Measurements from ENCODE around the gene RAP1A. TPM values are rescaled to one million over a fixed set of nuclear protein-coding genes. Genes with fewer than 3 reads are reported as not detected.

Gene RAP1A
- total RNA-seq, 1 experiment from 2014 or later = 33.2 TPM

DNA sequence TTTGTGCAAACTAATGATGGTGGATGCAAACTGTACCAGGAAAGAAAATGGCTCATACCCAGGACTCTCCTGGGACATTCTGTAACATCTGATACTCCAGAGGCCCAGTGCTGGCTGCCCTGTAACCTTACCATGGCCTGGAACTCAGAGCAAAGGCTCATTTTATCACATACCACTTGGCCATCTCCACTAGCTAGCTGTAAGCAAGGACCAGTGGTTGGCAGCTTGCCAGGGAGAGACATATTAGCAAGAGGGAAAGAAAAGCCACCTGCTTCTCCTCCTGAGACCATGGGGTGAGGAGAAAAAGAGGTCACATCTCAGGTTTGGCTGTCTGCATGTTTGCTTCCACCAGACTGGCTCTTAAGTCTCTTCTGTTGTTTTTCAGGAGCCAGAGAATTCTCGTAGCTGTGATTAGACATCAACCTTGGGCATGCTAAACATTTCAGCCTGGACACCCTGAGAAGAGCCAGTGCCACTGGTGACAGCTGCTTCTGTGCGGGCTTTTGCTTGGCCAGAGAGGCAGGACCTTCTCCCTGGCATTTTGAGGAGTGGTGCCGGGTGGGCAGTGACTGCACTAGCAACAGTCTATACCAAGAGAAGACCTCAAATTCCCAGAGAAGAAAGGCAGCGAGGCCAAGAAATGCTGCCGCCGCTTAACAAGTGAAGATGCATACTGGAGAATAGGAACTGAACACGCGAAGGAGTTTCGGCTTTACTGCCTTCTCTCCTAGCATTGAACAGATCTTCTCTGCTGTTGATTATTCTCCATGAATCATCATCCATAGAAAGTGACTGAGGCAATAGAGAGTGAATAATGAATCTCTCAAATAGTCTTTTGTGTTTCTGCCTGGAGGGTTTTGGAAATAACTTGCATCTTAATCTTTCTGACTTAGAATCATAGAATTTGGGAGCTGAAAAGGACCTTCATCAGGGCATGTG, 126.4 kb downstream of the RAP1A start:
- DNase-seq = no peak
- intact Hi-C loops (cut with micrococcal nuclease; ENCODE audit: unreplicated experiment) = loop anchor here (5.0 kb wide), 2 partner anchors 34 to 264 kb away; no protein-coding TSS in a partner anchor
- no TSS peak for BruUV-seq (replicated peaks)
- H3K9me3 Mint-ChIP-seq (ENCODE audit: low read depth, unreplicated experiment) = no peaks in the 10 kb centered on the region
- TF ChIP-seq, protein P1, sequence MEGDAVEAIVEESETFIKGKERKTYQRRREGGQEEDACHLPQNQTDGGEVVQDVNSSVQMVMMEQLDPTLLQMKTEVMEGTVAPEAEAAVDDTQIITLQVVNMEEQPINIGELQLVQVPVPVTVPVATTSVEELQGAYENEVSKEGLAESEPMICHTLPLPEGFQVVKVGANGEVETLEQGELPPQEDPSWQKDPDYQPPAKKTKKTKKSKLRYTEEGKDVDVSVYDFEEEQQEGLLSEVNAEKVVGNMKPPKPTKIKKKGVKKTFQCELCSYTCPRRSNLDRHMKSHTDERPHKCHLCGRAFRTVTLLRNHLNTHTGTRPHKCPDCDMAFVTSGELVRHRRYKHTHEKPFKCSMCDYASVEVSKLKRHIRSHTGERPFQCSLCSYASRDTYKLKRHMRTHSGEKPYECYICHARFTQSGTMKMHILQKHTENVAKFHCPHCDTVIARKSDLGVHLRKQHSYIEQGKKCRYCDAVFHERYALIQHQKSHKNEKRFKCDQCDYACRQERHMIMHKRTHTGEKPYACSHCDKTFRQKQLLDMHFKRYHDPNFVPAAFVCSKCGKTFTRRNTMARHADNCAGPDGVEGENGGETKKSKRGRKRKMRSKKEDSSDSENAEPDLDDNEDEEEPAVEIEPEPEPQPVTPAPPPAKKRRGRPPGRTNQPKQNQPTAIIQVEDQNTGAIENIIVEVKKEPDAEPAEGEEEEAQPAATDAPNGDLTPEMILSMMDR (IDR thresholded peaks at IDR 0.05; ENCODE audit: unreplicated experiment) = no peak
- H3K27ac Mint-ChIP-seq (ENCODE audit: unreplicated experiment) = no peak overlapping the region
- H3K27me3 Mint-ChIP-seq (ENCODE audit: unreplicated experiment) = peaks cover 66% of the 10 kb centered on the region
- H3K36me3 Mint-ChIP-seq (ENCODE audit: insufficient read depth, unreplicated experiment) = no peaks in the 10 kb centered on the region
- CTCF ChIA-PET = no interaction called here
- H3K4me3 Mint-ChIP-seq (ENCODE audit: low read depth, unreplicated experiment) = no peak overlapping the region
- H3K4me1 Mint-ChIP-seq (ENCODE audit: low read depth, unreplicated experiment) = no peaks in the 10 kb centered on the region

DNA sequence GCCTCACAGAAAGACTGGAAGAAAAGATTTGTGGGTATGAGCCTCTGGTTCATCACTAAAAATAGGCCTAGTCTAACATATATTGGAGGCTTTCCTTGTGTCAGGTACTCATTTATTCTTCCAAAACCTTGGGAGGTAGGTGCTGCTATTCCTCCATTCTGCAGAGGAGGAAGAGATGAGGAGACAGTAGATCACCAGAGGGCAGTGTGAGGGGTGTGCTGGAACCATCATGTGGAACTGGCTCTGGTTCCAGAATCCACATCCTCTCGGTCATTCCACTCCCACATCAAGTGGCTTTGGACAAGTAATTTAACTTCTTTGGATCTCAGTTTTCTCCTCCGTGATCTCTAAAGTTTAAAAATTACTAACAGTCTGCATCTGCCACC, 127.0 kb downstream of the RAP1A start:
- H3K27ac Mint-ChIP-seq (ENCODE audit: unreplicated experiment) = no peak overlapping the region
- no peaks in the 10 kb centered on the region for H3K9me3 Mint-ChIP-seq (ENCODE audit: low read depth, unreplicated experiment)
- no peaks in the 10 kb centered on the region for H3K36me3 Mint-ChIP-seq (ENCODE audit: insufficient read depth, unreplicated experiment)
- H3K27me3 Mint-ChIP-seq (ENCODE audit: unreplicated experiment) = peaks cover 66% of the 10 kb centered on the region
- TF ChIP-seq, protein P1 (IDR thresholded peaks at IDR 0.05; ENCODE audit: unreplicated experiment) = no peak
- no peak overlapping the region for H3K4me3 Mint-ChIP-seq (ENCODE audit: low read depth, unreplicated experiment)
- intact Hi-C loops (cut with micrococcal nuclease; ENCODE audit: unreplicated experiment) = loop anchor here (5.0 kb wide), 2 partner anchors 34 to 264 kb away; no protein-coding TSS in a partner anchor
- no peaks in the 10 kb centered on the region for H3K4me1 Mint-ChIP-seq (ENCODE audit: low read depth, unreplicated experiment)
- CTCF ChIA-PET = interaction anchor here (0.9 to 1.4 kb wide), 4 partner anchors 23 to 265 kb away, joined by 3 to 15 read pairs (median 6); no protein-coding TSS in a partner anchor
- no peak for DNase-seq
- no TSS peak for BruUV-seq (replicated peaks)

DNA sequence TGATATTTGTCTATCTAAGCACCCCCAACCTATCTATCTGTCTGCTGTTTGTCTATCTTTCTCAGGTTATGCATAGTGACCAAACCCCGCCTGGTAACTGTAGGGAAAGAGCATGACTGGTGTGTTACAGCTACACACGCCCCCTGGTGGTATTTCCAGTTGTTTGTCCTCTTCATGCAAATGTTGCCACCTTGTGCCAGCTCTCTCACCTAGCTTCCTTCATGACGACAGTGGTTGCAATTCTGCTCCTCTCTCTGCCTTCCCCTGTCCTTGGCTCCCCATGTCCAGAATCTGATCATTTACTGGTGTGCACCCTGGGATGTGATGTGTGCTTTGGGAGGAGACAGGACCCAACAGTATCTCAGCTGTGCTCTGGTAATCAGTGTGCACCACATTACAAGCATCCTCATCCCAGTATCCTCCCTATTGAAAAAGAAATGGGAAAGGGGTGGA, 127.7 kb downstream of the RAP1A start:
- intact Hi-C loops (cut with micrococcal nuclease; ENCODE audit: unreplicated experiment) = loop anchor here (5.0 kb wide), 2 partner anchors 35 to 265 kb away; no protein-coding TSS in a partner anchor
- CTCF ChIA-PET = interaction anchor here (0.9 to 1.4 kb wide), 4 partner anchors 22 to 265 kb away, joined by 3 to 15 read pairs (median 6); no protein-coding TSS in a partner anchor
- no peaks in the 10 kb centered on the region for H3K4me1 Mint-ChIP-seq (ENCODE audit: low read depth, unreplicated experiment)
- H3K4me3 Mint-ChIP-seq (ENCODE audit: low read depth, unreplicated experiment) = no peak overlapping the region
- no peak overlapping the region for H3K27ac Mint-ChIP-seq (ENCODE audit: unreplicated experiment)
- TF ChIP-seq, protein P1 (IDR thresholded peaks at IDR 0.05; ENCODE audit: unreplicated experiment) = peak; percentile 53
- H3K9me3 Mint-ChIP-seq (ENCODE audit: low read depth, unreplicated experiment) = no peaks in the 10 kb centered on the region
- peak; percentile 68 for DNase-seq
- peaks cover 67% of the 10 kb centered on the region for H3K27me3 Mint-ChIP-seq (ENCODE audit: unreplicated experiment)
- H3K36me3 Mint-ChIP-seq (ENCODE audit: insufficient read depth, unreplicated experiment) = no peaks in the 10 kb centered on the region
- no TSS peak for BruUV-seq (replicated peaks)

DNA sequence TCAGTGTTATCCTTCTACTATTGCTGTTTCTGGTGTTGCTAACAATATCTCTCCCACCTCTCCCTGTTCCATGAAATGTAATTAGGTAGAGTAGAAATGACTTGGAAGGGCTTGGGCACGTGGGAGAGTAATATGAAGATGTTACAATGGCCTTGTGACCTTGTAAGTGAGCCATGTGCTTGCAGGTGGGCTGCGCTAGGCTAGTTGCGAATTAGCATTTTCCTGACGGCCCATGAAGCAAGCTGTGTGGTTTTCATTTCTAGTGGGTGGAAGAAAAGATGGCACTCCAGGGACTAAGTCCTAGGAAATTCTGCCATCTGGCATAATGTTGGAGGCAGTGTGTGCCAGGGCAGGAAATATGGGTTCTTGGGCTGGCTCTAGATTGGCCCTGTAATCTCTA, 128.4 kb downstream of the RAP1A start:
- Mint-ChIP-seq H3K9me3 (ENCODE audit: low read depth, unreplicated experiment) (no peaks in the 10 kb centered on the region), H3K27ac (ENCODE audit: unreplicated experiment) (no peak overlapping the region), H3K27me3 (ENCODE audit: unreplicated experiment) (peaks cover 64% of the 10 kb centered on the region), H3K4me3 (ENCODE audit: low read depth, unreplicated experiment) (no peak overlapping the region), H3K36me3 (ENCODE audit: insufficient read depth, unreplicated experiment) (no peaks in the 10 kb centered on the region), H3K4me1 (ENCODE audit: low read depth, unreplicated experiment) (no peaks in the 10 kb centered on the region)
- DNase-seq = no peak
- TF ChIP-seq, protein P1 (IDR thresholded peaks at IDR 0.05; ENCODE audit: unreplicated experiment) = no peak
- CTCF ChIA-PET = interaction anchor here (0.5 to 1.4 kb wide), 3 partner anchors 240 to 1128 kb away, joined by 4 to 6 read pairs (median 5); no protein-coding TSS in a partner anchor
- no TSS peak for BruUV-seq (replicated peaks)
- intact Hi-C loops (cut with micrococcal nuclease; ENCODE audit: unreplicated experiment) = loop anchor here (5.0 kb wide), 2 partner anchors 36 to 266 kb away; no protein-coding TSS in a partner anchor
